ENCODE data around the gene CHKB. TPM values are rescaled to one million over a fixed set of nuclear protein-coding genes. Genes with fewer than 3 reads are reported as not detected.

The CHKB gene
- total RNA-seq, 2 donors from 2014 or later: 43.3 to 122 TPM

- no peak overlapping the region for H3K4me3 ChIP-seq
- WGBS, 2 donors: 74 to 75% methylated on average over 15 to 16 of the region's 16 CpGs
- TF ChIP-seq CTCF (IDR thresholded peaks at IDR 0.05): no peak
- TF ChIP-seq POLR2A (IDR thresholded peaks at IDR 0.05): no peak
- H3K36me3 ChIP-seq (replicated peaks in 1 of 2; ENCODE audit: insufficient read depth in 1 of 2, low read depth in 2 of 2): no peaks in the 10 kb centered on the region
- no peaks in the 10 kb centered on the region for H3K9me3 ChIP-seq
- no peak for ATAC-seq
- H3K4me1 ChIP-seq: peaks cover 57% of the 10 kb centered on the region
- peak overlapping the region in 1 of 4 donors; percentile 5 for H3K27ac ChIP-seq
- intact Hi-C loops (cut with DNase I): no loop called here
- H3K27me3 ChIP-seq: no peaks in the 10 kb centered on the region
- DNase-seq: no peak
Observed at GRCh38 chr22:50624347-50625130, 41.9 kb upstream of the CHKB start.

GRCh38 chr22:50622723-50623327 lies 40.2 kb upstream of the CHKB start:
- H3K36me3 ChIP-seq (replicated peaks in 1 of 2; ENCODE audit: insufficient read depth in 1 of 2, low read depth in 2 of 2): no peaks in the 10 kb centered on the region
- peak overlapping the region; percentile 86 to 95 (median 92) for H3K27ac ChIP-seq
- 40 to 43% methylated on average over 10 to 16 of the region's 16 CpGs for WGBS, 2 donors
- no peaks in the 10 kb centered on the region for H3K27me3 ChIP-seq
- H3K9me3 ChIP-seq: no peaks in the 10 kb centered on the region
- ATAC-seq (peak; percentile 86), DNase-seq (peak; percentile 91 to 96 (median 95))
- TF ChIP-seq CTCF (IDR thresholded peaks at IDR 0.05) (peak in 3 of 7 experiments; percentile 11 to 41 (median 24)), POLR2A (IDR thresholded peaks at IDR 0.05) (peak; percentile 64 to 82 (median 81))
- intact Hi-C loops (cut with DNase I): no loop called here
- H3K4me3 ChIP-seq: no peak overlapping the region
- peaks cover 50% of the 10 kb centered on the region for H3K4me1 ChIP-seq

- H3K27me3 ChIP-seq: no peaks in the 10 kb centered on the region
- peaks cover 46% of the 10 kb centered on the region for H3K4me1 ChIP-seq
- no peak overlapping the region for H3K4me3 ChIP-seq
- intact Hi-C loops (cut with DNase I): no loop called here
- peak; percentile 44 to 63 (median 46) for DNase-seq
- no peaks in the 10 kb centered on the region for H3K36me3 ChIP-seq (replicated peaks in 1 of 2; ENCODE audit: insufficient read depth in 1 of 2, low read depth in 2 of 2)
- ATAC-seq: peak; percentile 2
- WGBS, 2 donors: 4 to 12% methylated on average over 14 to 18 of the region's 18 CpGs
- peak overlapping the region; percentile 86 to 95 (median 92) for H3K27ac ChIP-seq
- TF ChIP-seq POLR2A (IDR thresholded peaks at IDR 0.05) (no peak), CTCF (IDR thresholded peaks at IDR 0.05) (peak in 2 of 7 experiments; percentile 18 to 32)
- no peaks in the 10 kb centered on the region for H3K9me3 ChIP-seq
Observed at GRCh38 chr22:50621948-50622722, 39.5 kb upstream of the CHKB start.

- intact Hi-C loops (cut with DNase I): no loop called here
- Histone ChIP-seq H3K27me3 (no peaks in the 10 kb centered on the region), H3K4me3 (no peak overlapping the region), H3K36me3 (replicated peaks in 1 of 2; ENCODE audit: insufficient read depth in 1 of 2, low read depth in 2 of 2) (no peaks in the 10 kb centered on the region), H3K4me1 (peaks cover 39% of the 10 kb centered on the region), H3K27ac (peak overlapping the region; percentile 86 to 95 (median 92)), H3K9me3 (no peaks in the 10 kb centered on the region)
- WGBS, 2 donors: 23 to 24% methylated on average over 10 of the region's 10 CpGs
- no peak for TF ChIP-seq POLR2A (IDR thresholded peaks at IDR 0.05)
- TF ChIP-seq CTCF (IDR thresholded peaks at IDR 0.05): no peak
- DNase-seq: peak in 1 of 4 donors; percentile 36
- ATAC-seq: no peak
Observed at GRCh38 chr22:50621356-50621880, 38.8 kb upstream of the CHKB start.

Data from body of pancreas (tissue), 4 donors.